Endothelial cell of coronary artery (primary cell): ENCODE data around the gene LLPH. TPM values are rescaled to one million over a fixed set of nuclear protein-coding genes. Genes with fewer than 3 reads are reported as not detected.

Experiments used
- total RNA-seq: library from RNA; depleted of rRNA; stranded (reverse); fragments of >200 nt; gene quantifications from 2 replicates; pipeline ENCODE4 v1.2.3, GENCODE V29; 2014

LLPH gene
- 3.5 and 4.0 TPM in 2 replicates for total RNA-seq

GRCh38 chr12:66130267-66131066 lies at the start of gene LLPH:
Gene LLPH (minus strand): TSS chr12:66130750. CDS start chr12:66129106, 1,644 bp downstream.

DNA sequence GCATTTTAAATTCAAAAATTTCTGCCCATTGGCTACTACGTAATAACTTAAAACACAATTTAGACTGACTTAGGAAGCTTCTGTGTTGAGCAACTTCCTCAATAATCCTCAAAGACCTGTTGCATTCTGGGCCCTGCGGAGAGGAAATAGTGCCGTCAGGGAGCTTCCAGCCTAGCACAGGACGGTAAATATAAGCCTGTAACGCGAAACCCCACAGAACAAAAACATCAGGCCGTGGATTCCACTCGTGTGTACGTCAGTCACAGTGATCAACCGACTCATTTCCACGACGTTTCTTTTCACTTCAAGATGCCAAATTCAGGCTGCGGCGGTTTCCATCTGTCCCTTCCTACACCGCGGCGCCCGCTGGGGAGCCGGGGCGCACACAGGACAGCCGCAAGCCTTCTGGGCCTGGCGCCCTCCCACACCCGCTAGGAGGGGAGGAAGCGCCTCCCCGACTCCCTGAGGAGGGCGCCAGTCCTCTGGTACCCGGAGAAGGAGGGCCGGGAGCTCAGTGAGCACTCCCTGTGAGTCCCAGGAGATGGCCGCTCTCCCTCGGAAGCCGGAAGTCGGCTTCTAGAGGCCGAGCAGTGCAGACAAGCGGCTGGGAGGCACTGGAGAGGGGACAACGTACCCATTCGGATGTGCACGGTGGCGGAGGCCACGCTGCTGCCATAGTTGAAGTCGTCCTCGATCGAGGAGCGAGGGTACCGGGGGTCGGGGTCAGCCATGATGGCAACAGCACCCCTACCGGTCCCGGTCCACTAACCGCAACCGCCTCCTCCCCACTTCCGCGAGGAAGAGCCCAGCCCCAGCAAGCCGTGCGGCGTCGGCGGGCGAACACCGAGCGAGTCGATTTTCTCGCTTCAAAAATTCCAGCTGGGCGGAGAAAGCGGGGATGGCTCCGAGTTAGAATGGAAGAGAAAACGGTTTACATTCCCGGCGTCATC lies 38.9 kb upstream of the LLPH start, which contains the start of gene TMBIM4:
Gene TMBIM4, minus strand, starts transcription at position 776 of the 950 bp plus-strand sequence. Its CDS starts 45 bp downstream, at position 731.

Other genes starting within 250 kb of the LLPH start
- 45.4 and 46.2 TPM in 2 replicates for gene TMBIM4, start 39.2 kb upstream of the LLPH start, total RNA-seq
- 5.6 and 9.4 TPM in 2 replicates for gene IRAK3, start 58.5 kb upstream of the LLPH start, total RNA-seq
- 1.3 TPM in 2 replicates for gene HELB, start 171.7 kb upstream of the LLPH start, total RNA-seq